Upper lobe of left lung (tissue), 6 donors: ENCODE measurements around the gene TIMP4. TPM values are rescaled to one million over a fixed set of nuclear protein-coding genes. Genes with fewer than 3 reads are reported as not detected.

Source experiments
- ATAC-seq, 2 donors: fragments of 200-7000 bp; cut with Tn5 transposase; one replicate each; pipeline ENCODE4 v1.9.1; 2022; ENCODE audit warnings: mild to moderate bottlenecking in 2 of 2, moderate library complexity in 2 of 2; ENCODE audit not compliant: low FRiP score in 2 of 2
- DNase-seq, 2 donors: peaks; one replicate each; pipeline ENCODE4 v3.0.0-alpha.2; 2019 to 2020
- H3K27ac ChIP-seq, 4 donors: fragments of 200-600 bp; sonication (generic); one replicate each; pipeline ENCODE4 v1.5.1; 2016 to 2019
- H3K27me3 ChIP-seq, 4 donors: fragments of 200-600 bp; sonication (generic); one replicate each; pipeline ENCODE4 v1.5.1; 2017 to 2019
- H3K36me3 ChIP-seq, 4 donors: fragments of 200-600 bp; sonication (generic); one replicate each; pipeline ENCODE4 v1.5.1; 2016 to 2019
- H3K4me1 ChIP-seq, 4 donors: fragments of 200-600 bp; sonication (generic); one replicate each; pipeline ENCODE4 v1.5.1; 2018 to 2019
- H3K4me3 ChIP-seq, 4 donors: fragments of 200-600 bp; sonication (generic); one replicate each; pipeline ENCODE4 v1.5.1; 2017 to 2019; ENCODE audit warnings: mild to moderate bottlenecking in 2 of 4, moderate library complexity in 1 of 4
- H3K9me3 ChIP-seq, 4 donors: fragments of 200-600 bp; sonication (generic); one replicate each; pipeline ENCODE4 v1.5.1; 2018 to 2019
- CTCF ChIP-seq, 6 experiments: fragments of 450-650 bp in 4 of 6; fragments of 200-600 bp in 2 of 6; sonication (generic) in 2 of 6; IDR thresholded peaks; one replicate each; pipeline ENCODE4 v1.5.1; 2016 to 2019; ENCODE audit warnings: antibody characterized with exemption in 6 of 6
- EP300 ChIP-seq, 4 donors: sonication (generic); formaldehyde crosslinking; IDR thresholded peaks; one replicate each; pipeline ENCODE4 v1.5.1; 2017; ENCODE audit warnings: antibody characterized with exemption in 4 of 4, control low read depth in 2 of 4
- POLR2A ChIP-seq, 4 donors: fragments of 450-650 bp; IDR thresholded peaks; one replicate each; pipeline ENCODE4 v1.5.1; 2016 to 2017; ENCODE audit warnings: antibody characterized with exemption in 4 of 4, mild to moderate bottlenecking in 2 of 4
- POLR2AphosphoS5 ChIP-seq, 2 donors: sonication (generic); formaldehyde crosslinking; IDR thresholded peaks; one replicate each; pipeline ENCODE4 v1.5.1; 2017; ENCODE audit warnings: antibody characterized with exemption in 2 of 2
- WGBS, 2 donors: methylation state at CpG; one replicate each; pipeline ENCODE4 v1.1.5; 2017 to 2018; 5-methylcytosine and 5-hydroxymethylcytosine counted together
- total RNA-seq, 6 donors: library from RNA; depleted of rRNA in 4 of 6; stranded (reverse); fragments of >200 nt in 4 of 6; gene quantifications; one replicate each; pipeline versions ENCODE4 v1.1.0 to v1.2.1, GENCODE V29; 2016 to 2021
- donor health status: DM: no; HTN: no; CAD: no; lungs with moderate emphysema.
- donor health status: DM: no; HTN: yes; CAD: no; lungs with severe emphysema.

The TIMP4 gene
- total RNA-seq, 6 donors from 2014 or later, result 1.6 to 10.5 (median 5.2) TPM

GRCh38 chr3:12157026-12157425 lies 1.7 kb downstream of the TIMP4 start:
- TF ChIP-seq POLR2AphosphoS5 (IDR thresholded peaks at IDR 0.05) (no peak), CTCF (IDR thresholded peaks at IDR 0.05) (no peak), EP300 (IDR thresholded peaks at IDR 0.05) (no peak), POLR2A (IDR thresholded peaks at IDR 0.05) (no peak)
- H3K4me3 ChIP-seq, result no peak overlapping the region
- no peak overlapping the region for H3K27ac ChIP-seq
- ATAC-seq (no peak), DNase-seq (no peak)
- H3K9me3 ChIP-seq, result no peaks in the 10 kb centered on the region
- 100% methylated on average over 1 of the region's 1 CpG for WGBS, 2 donors
- H3K27me3 ChIP-seq, result no peaks in the 10 kb centered on the region
- peaks cover 0 to 5% (median 0%) of the 10 kb centered on the region in 4 donors for H3K36me3 ChIP-seq
- peaks cover 0 to 10% (median 2%) of the 10 kb centered on the region in 4 donors for H3K4me1 ChIP-seq

GRCh38 chr3:12155828-12156227 lies 2.9 kb downstream of the TIMP4 start:
- ATAC-seq, result peak; percentile 35 to 42
- DNase-seq, result no peak
- H3K27ac ChIP-seq, result no peak overlapping the region
- no peaks in the 10 kb centered on the region for H3K27me3 ChIP-seq
- H3K36me3 ChIP-seq, result peaks cover 0 to 8% (median 0%) of the 10 kb centered on the region in 4 donors
- H3K4me1 ChIP-seq, result peaks cover 0 to 10% (median 2%) of the 10 kb centered on the region in 4 donors
- H3K4me3 ChIP-seq, result no peak overlapping the region
- no peak for TF ChIP-seq CTCF (IDR thresholded peaks at IDR 0.05)
- no peak for TF ChIP-seq POLR2A (IDR thresholded peaks at IDR 0.05)
- no peak for TF ChIP-seq EP300 (IDR thresholded peaks at IDR 0.05)
- TF ChIP-seq POLR2AphosphoS5 (IDR thresholded peaks at IDR 0.05), result no peak
- H3K9me3 ChIP-seq, result no peaks in the 10 kb centered on the region
- WGBS, 2 donors, result 75 to 95% methylated on average over 2 of the region's 2 CpGs

GRCh38 chr3:12155264-12155663 lies 3.4 kb downstream of the TIMP4 start:
- H3K4me1 ChIP-seq, result peaks cover 0 to 10% (median 2%) of the 10 kb centered on the region in 4 donors
- peaks cover 0 to 8% (median 0%) of the 10 kb centered on the region in 4 donors for H3K36me3 ChIP-seq
- H3K27ac ChIP-seq, result no peak overlapping the region
- H3K4me3 ChIP-seq, result no peak overlapping the region
- no peaks in the 10 kb centered on the region for H3K27me3 ChIP-seq
- TF ChIP-seq EP300 (IDR thresholded peaks at IDR 0.05), result no peak
- no peak for TF ChIP-seq CTCF (IDR thresholded peaks at IDR 0.05)
- TF ChIP-seq POLR2A (IDR thresholded peaks at IDR 0.05), result no peak
- TF ChIP-seq POLR2AphosphoS5 (IDR thresholded peaks at IDR 0.05), result no peak
- ATAC-seq (no peak), DNase-seq (no peak)
- H3K9me3 ChIP-seq, result no peaks in the 10 kb centered on the region

- Histone ChIP-seq H3K27ac (no peak overlapping the region), H3K9me3 (no peaks in the 10 kb centered on the region), H3K36me3 (peaks cover 0 to 8% (median 0%) of the 10 kb centered on the region in 4 donors), H3K4me3 (no peak overlapping the region), H3K27me3 (no peaks in the 10 kb centered on the region), H3K4me1 (peaks cover 0 to 10% (median 2%) of the 10 kb centered on the region in 4 donors)
- ATAC-seq (no peak), DNase-seq (no peak)
- TF ChIP-seq CTCF (IDR thresholded peaks at IDR 0.05), result no peak
- TF ChIP-seq EP300 (IDR thresholded peaks at IDR 0.05), result no peak
- TF ChIP-seq POLR2A (IDR thresholded peaks at IDR 0.05), result no peak
- TF ChIP-seq POLR2AphosphoS5 (IDR thresholded peaks at IDR 0.05), result no peak
- WGBS, 2 donors, result 56 to 86% methylated on average over 1 of the region's 1 CpG
Measured at GRCh38 chr3:12154151-12154550, 4.6 kb downstream of the TIMP4 start.

- Histone ChIP-seq H3K27ac (no peak overlapping the region), H3K4me1 (peaks cover 1 to 4% (median 3%) of the 10 kb centered on the region in 4 donors), H3K36me3 (peaks cover 0 to 8% (median 0%) of the 10 kb centered on the region in 4 donors), H3K9me3 (no peaks in the 10 kb centered on the region), H3K4me3 (no peak overlapping the region), H3K27me3 (no peaks in the 10 kb centered on the region)
- DNase-seq (no peak), ATAC-seq (no peak)
- 87 to 92% methylated on average over 2 of the region's 2 CpGs for WGBS, 2 donors
- no peak for TF ChIP-seq POLR2AphosphoS5 (IDR thresholded peaks at IDR 0.05)
- TF ChIP-seq EP300 (IDR thresholded peaks at IDR 0.05), result no peak
- no peak for TF ChIP-seq CTCF (IDR thresholded peaks at IDR 0.05)
- no peak for TF ChIP-seq POLR2A (IDR thresholded peaks at IDR 0.05)
Measured at GRCh38 chr3:12150112-12150511, 8.6 kb downstream of the TIMP4 start.
